Activated T-cell treated with anti-CD3 and anti-CD28 coated beads, Interleukin-2, amount 50 U/mL, for 48 hours (primary cell): ENCODE data around the gene DNAH7.

Experiments used
- DNase-seq, 2 experiments: peaks; one replicate each; pipeline ENCODE4 v3.0.0-alpha.2; 2020

Gene DNAH7

DNA sequence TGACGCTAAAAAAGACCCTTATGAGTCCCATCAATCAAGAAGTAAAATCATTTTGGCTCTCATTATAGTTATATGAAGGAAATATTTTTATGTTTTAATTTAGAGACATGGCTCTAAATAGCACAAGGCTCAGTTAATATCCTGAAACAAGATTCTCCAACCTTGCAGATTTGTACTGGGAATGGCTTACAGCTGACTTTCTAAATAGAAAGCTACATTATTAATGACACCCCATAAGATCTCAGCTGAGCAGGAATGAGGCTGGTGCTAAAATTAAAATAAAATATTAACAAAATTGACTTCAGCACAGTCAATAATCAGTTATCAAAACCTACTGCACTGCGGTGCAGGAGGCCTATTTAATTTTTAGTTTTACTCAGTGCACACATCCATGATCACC lies 274.8 kb downstream of the DNAH7 start:
- no peak for DNase-seq

DNA sequence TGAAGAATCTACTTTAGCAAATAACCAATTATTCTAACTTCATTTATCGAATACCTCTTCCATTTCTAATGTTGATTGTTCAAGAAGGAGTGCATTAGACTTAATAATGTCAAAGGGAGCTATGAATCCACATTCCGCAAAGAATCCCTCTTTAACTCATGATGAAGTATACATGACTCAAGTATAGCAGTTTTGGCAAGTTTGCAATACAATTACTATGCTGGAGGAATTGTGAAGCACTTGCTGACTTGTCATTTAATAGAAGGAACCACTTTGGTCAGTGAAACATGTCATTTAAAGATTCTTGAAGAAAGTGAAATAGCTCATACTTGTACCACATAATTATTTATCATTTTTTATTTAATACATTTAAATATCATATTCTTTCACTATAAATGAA lies 286.5 kb downstream of the DNAH7 start:
- no peak for DNase-seq

DNA sequence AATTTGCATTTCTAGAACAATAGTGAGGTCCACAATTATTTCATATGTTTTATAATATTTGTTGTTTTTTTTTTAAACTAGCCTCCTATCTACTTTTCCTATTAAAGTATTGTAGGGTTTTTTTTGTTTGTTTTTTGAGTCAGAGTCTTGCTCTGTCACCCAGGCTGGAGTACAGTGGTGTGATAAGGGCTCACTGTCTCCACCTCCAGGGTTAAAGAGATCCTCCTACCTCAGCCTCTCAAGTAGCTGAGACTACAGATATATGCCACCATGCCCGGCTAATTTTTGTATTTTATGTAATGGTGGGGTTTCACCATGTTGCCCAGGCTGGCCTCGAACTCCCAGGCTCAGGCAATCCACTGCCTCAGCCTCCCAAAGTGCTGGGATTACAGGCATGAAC lies 289.1 kb downstream of the DNAH7 start:
- no peak for DNase-seq

DNA sequence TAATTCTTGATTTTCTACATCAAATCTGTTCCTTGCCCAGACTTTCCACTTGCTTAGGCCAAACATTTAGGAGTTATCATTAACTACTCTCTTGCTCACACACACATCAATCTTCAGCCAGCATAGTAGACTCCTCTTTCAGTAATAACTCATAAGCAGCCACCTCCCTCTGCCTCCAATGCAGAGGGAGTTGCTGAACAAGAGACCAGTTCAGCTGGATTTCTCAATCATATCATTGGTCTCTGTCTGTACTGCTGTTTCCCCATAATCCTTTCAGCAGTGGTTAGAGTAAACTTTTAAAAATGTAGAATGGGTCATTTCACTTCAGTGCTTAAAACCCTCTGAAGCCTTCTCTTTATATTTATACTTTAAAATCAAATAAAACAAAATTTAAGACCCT lies 298.7 kb downstream of the DNAH7 start:
- no peak for DNase-seq

DNA sequence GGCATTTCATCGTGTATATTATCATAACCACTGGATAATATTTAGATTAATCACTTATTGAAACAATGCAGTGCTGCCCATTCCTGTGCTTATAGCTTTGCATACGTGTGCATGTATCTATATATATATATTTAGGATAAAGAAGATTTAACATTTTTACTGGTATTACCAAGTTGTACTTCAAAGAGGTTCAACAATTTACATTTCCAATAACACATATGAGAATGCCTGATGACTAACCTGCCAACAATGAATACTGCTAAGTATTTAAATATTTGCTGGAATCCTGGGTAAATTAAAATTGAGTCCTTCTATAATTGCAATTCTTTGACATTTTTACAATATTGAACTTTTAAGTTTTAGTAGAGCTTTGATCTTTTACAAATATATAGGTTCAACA lies 300.2 kb downstream of the DNAH7 start:
- DNase-seq = no peak

DNA sequence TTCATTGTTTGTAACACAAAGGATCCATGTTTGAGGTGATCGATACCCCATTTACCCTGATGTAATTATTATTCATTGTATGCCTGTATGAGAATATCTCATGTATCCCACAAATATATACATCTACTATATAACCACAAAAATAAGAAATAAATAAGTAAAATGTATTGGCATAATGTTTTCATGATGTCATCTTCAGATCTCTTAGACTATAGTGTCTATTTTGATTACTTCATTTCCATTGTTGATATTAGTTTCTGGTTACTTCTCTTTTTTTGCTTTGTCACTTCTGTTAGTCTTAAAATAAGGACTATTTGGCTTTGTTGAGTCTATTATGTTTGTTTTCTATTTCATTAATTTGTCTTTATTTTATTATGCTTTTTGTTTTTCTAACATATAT lies 301.9 kb downstream of the DNAH7 start:
- no peak for DNase-seq

DNA sequence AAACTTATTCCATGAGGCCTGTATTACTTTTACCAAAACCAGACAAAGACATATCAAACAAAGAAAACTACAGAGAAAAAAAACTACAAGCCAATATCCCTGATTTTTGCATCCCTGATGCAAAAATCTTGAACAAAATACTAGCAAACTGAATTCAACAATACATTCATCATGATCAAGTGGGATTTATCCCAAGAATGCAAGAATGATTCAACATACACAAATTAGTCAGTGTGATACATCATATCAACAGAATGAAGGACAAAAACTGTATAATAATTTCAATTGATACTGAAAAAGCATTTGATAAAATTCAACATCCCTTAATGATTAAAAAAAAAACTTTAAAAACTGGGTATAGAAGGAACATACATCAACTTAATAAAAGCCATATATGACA lies 304.8 kb downstream of the DNAH7 start:
- DNase-seq = no peak

DNA sequence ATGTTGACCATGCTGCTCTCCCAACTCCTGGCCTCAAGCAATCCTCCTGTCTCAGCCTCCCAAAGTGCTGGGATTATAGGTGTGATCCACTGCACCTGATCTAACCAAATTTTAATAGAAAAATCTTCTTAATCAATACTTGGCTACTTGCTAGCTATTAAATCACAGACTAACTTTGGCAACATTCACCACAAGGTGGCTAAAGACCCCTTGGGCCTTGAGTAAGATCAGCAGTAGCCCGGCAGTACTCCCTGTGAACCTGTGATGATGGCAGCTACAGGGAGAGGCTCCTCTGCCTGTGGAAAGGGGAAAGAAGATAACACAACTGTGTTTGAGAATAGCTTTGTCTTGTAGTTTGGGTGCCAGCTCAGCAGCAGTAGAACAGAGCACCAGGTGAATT lies 308.8 kb downstream of the DNAH7 start:
- no peak for DNase-seq

DNA sequence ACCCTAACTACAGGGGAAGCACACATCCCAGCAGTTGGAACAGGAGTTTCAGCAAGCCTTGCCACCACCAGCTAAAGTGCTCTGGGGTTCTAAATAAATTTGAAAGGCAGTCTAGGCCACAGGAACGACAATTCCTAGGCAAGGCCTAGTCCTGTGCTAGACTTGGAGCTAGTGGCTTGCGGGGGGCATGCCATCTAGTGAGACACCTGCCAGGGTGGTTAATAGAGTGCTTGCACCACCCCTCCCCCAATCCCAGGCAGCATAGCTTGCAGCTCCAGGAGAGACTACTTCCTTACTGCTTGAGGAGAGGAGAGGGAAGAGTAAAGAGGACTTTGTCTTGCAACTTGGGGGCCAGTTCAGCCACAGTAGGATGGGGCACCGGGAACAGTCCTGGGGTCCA lies 309.8 kb downstream of the DNAH7 start:
- no peak for DNase-seq

DNA sequence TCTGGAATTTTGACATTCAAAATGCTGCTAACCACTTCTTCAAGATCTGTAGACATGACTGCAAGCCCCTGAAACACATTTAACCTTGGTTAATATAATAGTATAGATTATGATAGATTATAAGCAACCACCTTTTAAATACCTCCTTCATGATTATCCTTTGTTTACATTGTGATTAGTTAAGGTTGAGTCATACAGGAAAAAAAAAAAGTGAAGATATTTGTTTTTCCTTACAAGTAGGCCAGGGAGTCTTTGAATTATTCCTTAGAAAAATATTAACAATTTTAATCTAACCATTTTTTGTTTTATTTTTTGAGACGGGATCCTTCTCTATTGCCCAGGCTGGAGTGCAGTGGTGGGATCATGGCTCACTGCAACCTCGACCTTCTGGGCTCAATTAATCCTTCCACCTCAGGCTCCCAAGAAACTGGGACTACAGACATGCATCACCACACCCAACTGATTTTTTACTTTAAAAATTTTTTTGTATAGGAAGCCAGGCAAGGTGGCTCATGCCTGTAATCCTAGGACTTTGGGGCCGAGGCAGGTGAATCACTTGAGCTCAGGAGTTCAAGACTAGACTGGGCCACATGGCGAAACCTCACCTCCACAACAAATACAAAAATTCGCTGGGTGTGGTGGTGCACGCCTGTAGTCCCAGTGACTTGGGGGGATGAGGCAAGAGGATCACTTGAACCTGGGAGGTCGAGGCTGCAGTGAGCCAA lies 312.3 kb downstream of the DNAH7 start:
- DNase-seq = no peak

DNA sequence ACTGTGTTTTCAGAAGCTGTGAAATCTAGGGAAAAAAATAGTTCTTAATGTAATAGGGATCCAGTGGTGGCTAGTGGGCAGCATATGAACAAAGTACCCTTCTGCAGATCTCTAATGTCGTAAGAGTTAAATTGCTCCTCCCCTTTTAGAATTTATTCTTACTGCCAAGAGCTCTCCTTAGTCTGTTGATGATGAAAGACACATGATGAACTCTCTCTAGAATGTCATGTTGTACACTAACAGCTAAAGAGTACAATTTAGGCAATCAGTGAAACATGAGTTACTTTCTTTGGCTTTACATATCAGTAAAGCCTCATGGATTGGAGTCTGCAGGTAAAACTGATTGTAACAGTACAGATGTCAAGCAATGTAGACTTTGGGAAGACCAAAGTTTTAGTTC lies 327.4 kb downstream of the DNAH7 start:
- no peak for DNase-seq

DNA sequence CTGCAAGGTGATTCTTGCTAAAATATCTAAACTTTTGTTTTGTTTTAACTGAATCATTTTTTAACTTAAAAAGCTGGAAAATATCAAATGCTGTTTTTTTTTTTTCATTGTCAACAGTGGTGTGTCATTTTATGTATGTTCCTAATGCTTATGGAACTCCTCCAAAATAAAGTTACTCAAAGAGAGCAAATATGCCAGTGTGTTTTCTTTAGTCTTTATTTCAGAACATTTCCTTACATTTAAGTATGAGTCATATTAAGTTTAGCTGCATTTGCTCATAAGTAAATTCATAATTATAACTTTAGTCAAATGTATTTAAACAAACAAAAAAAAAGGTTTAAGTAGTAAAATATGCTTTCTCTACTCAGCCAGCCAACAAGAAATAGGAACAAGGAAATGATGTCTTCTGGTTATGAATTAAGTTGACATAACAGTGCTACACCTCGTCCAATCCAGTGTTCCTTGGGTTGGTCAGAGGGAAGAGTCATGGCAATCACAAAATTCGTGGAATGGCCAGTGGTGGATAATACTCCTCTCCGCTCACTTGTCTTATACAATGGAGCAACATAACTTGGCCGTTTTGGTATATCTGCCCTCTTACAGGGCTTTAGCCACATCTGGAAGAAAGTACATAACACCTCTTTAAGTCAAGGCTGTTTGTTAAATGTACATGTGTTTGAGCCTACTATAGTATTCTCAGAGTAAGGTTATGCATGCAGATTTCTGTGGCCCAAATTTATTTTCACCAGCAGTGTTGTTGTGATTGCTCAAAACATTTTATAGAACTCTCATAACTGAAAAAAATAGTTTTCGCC lies 330.9 kb downstream of the DNAH7 start:
- DNase-seq = no peak

DNA sequence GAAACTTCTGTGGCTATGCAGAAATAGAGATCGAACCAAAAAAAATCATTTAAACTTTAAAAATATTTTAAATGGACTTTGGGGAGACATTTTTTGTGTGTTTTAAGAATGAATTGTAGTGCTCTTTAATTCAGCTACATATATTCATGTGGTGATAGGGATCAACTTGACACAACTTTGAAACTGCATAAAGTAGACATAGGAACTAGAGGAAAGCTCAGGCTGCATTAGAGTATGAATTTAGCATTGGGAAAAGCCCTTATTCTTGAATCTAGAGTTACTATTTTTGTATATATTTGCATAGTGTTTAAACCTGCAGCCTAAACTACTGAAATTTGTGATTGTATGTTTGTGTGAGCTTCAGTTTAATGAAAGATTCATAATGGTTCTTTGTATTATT lies 333.3 kb downstream of the DNAH7 start:
- DNase-seq = no peak

DNA sequence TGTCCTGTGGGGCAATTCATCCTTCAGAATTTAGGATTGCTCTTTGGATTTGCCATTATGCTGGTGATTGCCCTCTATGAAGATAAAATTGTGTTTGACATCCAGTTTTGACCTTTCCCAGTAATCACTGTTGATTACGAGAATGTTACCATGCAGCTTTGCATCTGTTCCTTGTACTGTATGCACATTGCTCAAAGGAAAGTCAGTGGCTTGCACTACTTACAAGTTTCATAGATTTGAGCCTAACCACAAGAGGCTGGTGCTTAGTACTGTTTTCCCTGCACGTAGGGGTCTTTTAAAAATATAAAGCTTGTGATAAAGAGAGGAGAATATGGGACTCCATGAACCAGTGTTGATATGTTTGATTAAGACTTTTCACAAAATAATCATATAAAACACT lies 333.7 kb downstream of the DNAH7 start:
- DNase-seq = no peak

DNA sequence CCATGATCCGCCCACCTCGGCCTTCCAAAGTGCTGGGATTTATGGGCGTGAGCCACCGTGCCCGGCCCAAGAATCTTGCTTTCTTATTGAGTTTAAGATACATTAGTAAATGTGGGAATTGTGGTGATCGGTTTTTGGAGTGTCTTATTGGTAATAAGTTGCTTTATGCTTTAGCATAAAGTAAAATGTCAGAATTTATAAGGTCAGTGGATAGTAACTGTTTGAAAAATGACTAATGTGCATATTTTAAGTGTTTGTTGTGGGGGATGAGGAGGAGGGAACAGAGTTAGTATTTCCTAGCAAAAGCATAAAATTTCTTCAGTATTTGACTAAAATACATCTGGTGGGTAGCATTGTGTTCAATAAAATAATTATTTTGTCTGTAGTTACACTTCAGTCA lies 334.2 kb downstream of the DNAH7 start:
- DNase-seq = no peak

DNA sequence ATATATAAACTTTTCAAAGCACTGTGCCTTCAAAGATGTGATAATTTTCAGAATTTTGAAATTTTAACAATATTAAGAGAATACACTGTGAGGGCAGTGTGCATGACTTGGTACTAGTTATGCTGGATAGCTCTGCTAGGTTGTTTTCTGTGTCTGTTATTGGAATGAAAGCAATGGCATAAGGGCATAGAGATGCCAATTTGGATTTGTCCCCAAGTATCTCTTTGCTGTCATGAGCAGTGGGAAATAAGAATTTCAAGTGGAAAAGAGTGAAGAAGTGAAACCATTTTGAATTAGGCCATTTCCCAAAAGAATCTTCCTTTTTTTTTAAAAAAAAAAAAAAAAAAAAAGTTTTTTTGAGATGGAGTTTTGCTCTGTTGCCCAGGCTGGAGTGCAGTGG lies 334.8 kb downstream of the DNAH7 start:
- no peak for DNase-seq

DNA sequence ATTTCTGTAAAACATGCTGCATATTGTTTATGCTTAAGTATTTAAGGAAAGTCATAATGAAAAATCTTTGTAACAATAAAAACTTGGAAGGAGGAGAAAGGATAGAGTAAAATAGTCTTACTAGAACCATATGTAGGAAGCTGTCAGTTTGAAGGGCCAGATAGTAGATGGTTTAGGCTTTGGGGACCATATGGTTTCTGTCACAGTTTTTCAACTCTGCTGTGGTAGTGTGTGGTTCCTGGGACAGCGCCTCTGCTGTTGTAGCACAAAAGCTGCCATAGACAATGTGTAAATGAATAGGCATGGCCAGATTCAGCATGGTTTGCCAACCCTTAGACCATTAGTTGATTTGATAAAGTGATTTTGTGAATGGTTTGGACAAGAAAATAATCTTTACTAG lies 336.1 kb downstream of the DNAH7 start:
- DNase-seq = no peak

DNA sequence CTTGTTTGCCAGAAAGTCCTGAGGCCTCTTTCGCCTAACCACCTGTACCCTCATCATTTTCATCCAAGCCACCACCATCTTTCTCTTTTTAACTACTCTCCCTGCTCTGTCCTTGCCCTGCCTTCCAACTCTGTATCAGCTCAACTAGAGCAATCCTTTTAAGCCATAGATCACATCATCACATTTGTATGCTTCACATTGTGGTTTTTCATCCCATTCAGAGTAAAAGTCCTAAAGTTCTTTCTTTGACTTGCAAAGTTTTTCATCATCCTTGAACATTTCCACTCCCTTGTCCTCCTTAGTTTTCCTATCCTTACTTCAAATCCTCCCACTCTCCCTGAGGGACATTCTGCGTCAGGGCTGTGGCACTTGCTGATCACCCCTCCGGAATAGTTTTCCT lies 337.7 kb downstream of the DNAH7 start:
- no peak for DNase-seq

DNA sequence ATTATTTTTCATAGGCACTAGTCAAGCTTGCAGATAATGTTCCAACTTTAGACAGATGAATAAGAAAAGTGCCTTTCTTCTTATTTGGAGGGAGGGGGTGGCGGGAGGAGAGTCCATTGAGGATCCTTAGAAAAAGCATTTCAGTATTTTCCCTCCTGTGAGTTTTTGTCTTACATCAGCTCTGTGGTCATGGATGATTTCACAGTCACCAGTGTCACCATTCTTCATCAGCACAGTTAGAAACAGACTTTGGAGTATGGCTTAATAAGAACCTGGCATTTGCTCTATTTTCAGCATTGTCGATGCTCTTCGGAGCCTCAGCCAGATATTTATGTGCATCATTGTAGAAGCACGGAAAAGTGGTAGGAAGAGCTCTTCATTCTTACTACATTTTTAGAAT lies 341.5 kb downstream of the DNAH7 start:
- DNase-seq = no peak

DNA sequence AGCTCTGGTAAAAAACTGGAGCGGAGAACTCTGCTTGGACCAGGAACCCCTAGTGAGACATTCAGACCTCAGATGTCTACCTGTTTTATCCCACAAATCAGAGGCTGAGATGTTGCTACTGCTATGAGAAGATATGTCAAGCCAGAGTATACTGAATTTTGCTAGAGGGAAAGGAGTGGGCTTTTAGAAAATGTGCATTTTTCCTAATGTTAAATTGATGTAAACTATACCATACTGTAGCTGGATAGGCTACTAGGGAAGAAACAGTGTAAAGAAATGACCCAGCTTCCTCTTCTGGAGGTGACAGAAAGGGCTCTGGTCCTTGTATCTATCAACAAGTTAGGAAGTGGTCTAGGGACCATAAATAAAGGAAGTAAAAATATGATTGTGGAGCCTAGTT lies 346.6 kb downstream of the DNAH7 start:
- no peak for DNase-seq

DNA sequence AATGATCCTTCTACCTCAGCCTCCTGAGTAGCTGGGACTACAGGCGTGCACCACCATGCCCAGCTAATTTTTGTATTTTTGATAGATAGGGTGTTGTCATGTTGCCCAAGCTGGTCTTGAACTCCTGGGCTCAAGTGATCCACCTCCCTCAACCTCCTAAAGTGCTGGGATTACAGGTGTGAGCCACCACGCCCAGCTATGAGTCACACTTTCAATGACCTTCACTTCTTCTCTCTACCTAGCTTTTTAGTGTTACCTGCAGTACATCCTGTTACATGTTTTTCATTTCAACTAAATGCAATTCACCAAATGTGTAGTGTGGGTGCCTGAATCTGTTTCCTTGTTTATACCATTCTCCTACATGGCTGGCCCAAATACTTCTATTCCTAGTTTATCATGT lies 347.6 kb downstream of the DNAH7 start:
- DNase-seq = no peak

DNA sequence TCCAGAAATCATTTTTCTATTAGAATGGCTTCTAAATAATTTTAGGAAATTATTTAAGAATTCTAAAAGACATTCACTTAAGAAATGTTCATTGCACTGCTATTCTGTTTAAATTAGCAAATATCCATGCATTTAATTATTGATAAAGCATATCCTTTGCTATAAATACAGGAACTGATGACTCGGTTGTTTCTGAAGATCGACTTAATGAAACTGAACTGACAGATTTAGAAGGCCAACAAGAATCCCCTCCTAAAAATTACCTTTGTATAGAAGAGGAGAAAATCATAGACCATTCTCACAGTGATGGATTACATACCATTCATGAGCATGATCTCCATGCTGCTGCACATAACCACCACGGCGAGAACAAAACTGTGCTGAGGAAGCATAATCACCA lies 352.2 kb downstream of the DNAH7 start:
- no peak for DNase-seq

DNA sequence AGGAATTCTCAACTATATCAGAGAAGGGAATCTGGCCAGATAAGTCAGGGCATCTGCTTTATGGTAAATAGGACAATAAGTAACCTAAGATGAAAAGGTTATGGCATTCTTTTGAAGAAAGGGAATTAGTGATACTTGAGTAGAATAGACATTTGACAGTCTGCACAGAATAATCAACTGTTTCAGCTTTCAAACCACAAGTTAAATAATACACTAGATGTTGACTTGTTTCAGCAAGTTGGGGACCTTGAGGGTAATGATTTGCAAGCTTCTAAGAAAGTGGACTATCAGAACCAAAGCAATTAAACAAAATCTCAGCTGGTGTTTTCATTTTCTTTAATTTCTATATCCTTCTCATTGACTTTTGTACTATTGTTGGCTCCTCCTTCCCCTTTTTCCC lies 357.2 kb downstream of the DNAH7 start:
- no peak for DNase-seq

DNA sequence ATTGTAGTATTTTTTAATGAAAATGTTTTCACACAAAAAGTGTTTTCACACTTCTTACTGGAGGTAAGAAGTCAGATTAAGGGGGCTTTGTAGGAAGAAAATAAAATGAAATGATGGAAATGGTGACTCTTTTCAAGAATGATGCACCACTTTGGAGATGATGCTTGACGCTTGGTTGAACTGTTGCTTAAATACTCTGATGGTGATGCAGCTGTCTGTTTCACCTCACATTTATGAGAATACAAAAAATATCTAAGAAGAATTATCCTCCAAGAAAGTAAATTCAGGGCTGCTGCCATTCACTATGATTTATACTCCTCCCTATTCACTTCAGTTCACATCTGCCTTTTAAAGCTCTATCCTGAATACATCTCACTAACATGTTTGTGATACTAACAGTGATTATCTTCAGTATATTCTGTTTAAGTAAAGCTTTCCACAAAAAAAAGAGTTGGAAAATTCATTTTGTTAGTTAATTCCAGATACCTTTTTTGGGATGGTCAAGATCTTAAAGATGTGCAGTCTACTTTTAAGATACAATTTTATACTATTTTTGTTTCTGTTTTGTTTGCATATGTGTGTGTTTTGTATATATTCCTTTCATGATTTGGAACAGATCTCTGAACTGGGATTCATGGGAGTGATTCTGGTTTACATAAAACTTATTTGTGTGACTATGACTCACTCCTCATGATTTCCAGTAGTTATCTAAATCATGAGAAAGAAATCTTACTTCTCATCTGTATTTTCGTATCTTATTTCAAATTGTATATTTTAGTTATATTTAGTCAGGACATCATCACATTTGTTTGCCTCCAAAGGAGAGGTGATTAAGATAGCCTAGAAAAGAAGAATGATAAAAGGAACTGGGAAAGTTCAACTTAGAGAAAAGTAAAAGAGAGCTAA lies 358.5 kb downstream of the DNAH7 start:
- no peak for DNase-seq
